ENCODE measurements around the gene VAMP2. TPM values are rescaled to one million over a fixed set of nuclear protein-coding genes. Genes with fewer than 3 reads are reported as not detected.

Gene VAMP2
- total and polyA plus RNA-seq, 9 of the 15 experiments (the other 6 are each of a cell fraction or from before 2014, with no cell fraction given) = 2.3 to 31.8 (median 6.0) TPM

DNA sequence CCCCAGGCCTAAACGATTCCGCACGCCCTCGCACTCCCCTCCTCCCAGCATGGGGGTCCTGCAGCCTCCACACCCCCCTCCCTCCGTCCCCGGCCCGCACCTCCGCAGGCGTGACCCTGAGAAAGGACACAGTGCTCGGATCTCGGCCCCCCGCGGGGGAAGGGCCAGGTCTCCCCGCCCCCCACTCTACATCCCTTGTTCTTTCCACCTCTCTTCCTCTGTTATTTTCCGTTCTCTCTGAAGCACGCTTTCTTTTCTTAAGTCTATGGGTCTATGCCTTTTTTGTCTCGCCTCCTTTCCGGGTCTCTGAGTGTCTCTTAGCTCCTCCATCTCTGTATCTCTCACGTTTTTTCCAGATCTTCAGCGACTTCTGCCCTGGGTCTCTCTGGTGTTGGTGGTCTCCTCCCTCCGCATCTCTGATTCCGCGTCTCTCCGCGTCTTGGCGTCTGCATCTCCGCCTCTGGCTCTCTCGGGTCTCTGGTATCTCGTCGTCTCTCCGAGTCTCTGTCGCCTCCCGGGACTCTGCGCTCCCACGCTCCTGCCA lies 36.7 kb downstream of the VAMP2 start (continued):
- TF ChIP-seq, protein P1, sequence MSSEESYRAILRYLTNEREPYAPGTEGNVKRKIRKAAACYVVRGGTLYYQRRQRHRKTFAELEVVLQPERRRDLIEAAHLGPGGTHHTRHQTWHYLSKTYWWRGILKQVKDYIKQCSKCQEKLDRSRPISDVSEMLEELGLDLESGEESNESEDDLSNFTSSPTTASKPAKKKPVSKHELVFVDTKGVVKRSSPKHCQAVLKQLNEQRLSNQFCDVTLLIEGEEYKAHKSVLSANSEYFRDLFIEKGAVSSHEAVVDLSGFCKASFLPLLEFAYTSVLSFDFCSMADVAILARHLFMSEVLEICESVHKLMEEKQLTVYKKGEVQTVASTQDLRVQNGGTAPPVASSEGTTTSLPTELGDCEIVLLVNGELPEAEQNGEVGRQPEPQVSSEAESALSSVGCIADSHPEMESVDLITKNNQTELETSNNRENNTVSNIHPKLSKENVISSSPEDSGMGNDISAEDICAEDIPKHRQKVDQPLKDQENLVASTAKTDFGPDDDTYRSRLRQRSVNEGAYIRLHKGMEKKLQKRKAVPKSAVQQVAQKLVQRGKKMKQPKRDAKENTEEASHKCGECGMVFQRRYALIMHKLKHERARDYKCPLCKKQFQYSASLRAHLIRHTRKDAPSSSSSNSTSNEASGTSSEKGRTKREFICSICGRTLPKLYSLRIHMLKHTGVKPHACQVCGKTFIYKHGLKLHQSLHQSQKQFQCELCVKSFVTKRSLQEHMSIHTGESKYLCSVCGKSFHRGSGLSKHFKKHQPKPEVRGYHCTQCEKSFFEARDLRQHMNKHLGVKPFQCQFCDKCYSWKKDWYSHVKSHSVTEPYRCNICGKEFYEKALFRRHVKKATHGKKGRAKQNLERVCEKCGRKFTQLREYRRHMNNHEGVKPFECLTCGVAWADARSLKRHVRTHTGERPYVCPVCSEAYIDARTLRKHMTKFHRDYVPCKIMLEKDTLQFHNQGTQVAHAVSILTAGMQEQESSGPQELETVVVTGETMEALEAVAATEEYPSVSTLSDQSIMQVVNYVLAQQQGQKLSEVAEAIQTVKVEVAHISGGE (CRISPR knock-in tag; IDR thresholded peaks at IDR 0.05) = 0 out of 6 replicates have a peak, but pooled peaks of 1 of the 3 experiments have one; percentile 0
- peak; percentile 14; the same call in 1 of the 2 replicates for TF ChIP-seq BCOR (IDR thresholded peaks at IDR 0.05)
- TF ChIP-seq ZNF146 (CRISPR knock-in tag; IDR thresholded peaks at IDR 0.05; ENCODE audit: unreplicated experiment) = no peak
- TF ChIP-seq, protein P2, sequence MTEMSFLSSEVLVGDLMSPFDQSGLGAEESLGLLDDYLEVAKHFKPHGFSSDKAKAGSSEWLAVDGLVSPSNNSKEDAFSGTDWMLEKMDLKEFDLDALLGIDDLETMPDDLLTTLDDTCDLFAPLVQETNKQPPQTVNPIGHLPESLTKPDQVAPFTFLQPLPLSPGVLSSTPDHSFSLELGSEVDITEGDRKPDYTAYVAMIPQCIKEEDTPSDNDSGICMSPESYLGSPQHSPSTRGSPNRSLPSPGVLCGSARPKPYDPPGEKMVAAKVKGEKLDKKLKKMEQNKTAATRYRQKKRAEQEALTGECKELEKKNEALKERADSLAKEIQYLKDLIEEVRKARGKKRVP (CRISPR knock-in tag; IDR thresholded peaks at IDR 0.05) = no peak
- 0 out of 2 replicates have a peak, but pooled peaks have one; percentile 3 for TF ChIP-seq PHF21A (IDR thresholded peaks at IDR 0.05; ENCODE audit: borderline replicate concordance, low read depth)
- TF ChIP-seq SMAD3 (CRISPR knock-in tag; conservative IDR thresholded peaks at IDR 0.05) = no peak
- 0 out of 4 replicates have a peak, but pooled peaks of 1 of the 2 experiments have one; percentile 7 for TF ChIP-seq KDM1A (IDR thresholded peaks at IDR 0.05)
- TF ChIP-seq, protein P3, sequence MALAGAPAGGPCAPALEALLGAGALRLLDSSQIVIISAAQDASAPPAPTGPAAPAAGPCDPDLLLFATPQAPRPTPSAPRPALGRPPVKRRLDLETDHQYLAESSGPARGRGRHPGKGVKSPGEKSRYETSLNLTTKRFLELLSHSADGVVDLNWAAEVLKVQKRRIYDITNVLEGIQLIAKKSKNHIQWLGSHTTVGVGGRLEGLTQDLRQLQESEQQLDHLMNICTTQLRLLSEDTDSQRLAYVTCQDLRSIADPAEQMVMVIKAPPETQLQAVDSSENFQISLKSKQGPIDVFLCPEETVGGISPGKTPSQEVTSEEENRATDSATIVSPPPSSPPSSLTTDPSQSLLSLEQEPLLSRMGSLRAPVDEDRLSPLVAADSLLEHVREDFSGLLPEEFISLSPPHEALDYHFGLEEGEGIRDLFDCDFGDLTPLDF (CRISPR knock-in tag; IDR thresholded peaks at IDR 0.05) = no peak
- peak in 1 of 2 experiments; percentile 1; a peak in 1 of 4 replicates for TF ChIP-seq MAZ (CRISPR knock-in tag; conservative IDR thresholded peaks at IDR 0.05 in 1 of 2, IDR thresholded peaks at IDR 0.05 in 1 of 2)
- TF ChIP-seq, protein P4, sequence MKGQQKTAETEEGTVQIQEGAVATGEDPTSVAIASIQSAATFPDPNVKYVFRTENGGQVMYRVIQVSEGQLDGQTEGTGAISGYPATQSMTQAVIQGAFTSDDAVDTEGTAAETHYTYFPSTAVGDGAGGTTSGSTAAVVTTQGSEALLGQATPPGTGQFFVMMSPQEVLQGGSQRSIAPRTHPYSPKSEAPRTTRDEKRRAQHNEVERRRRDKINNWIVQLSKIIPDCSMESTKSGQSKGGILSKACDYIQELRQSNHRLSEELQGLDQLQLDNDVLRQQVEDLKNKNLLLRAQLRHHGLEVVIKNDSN (CRISPR knock-in tag; IDR thresholded peaks at IDR 0.05) = no peak
- no peak for TF ChIP-seq FOSL1 (tag; conservative IDR thresholded peaks at IDR 0.05)
- TF ChIP-seq SAFB (IDR thresholded peaks at IDR 0.05; ENCODE audit: borderline replicate concordance, low read depth, low read length) = no peak
- no peak for TF ChIP-seq ARID2 (IDR thresholded peaks at IDR 0.05)
- TF ChIP-seq ZBTB17 (CRISPR knock-in tag; IDR thresholded peaks at IDR 0.05) = no peak
- 0 out of 2 replicates have a peak, but pooled peaks have one; percentile 50 for TF ChIP-seq MIER1 (IDR thresholded peaks at IDR 0.05; ENCODE audit: low read depth)
